Prostate gland (tissue), 2 donors: ENCODE measurements around the gene GLIS2. TPM values are rescaled to one million over a fixed set of nuclear protein-coding genes. Genes with fewer than 3 reads are reported as not detected.
A peak's percentile ranks its signal among the peaks of the same experiment; 100 is the strongest.

Experiments used
- DNase-seq: peaks from one replicate; pipeline ENCODE4 v3.0.0-alpha.2; 2019; ENCODE audit warnings: low spot score
- H3K27ac ChIP-seq, 2 donors: fragments of 200-600 bp; sonication (generic); 2 replicates each; pipeline ENCODE4 v1.5.1; 2017 to 2019
- H3K27me3 ChIP-seq: fragments of 200-600 bp; sonication (generic); replicated peaks from 2 replicates; pipeline ENCODE4 v1.5.1; 2019; ENCODE audit not compliant: insufficient read depth
- H3K36me3 ChIP-seq, 2 donors: fragments of 200-600 bp; sonication (generic); 1 replicate in 1 of 2; 2 replicates in 1 of 2; pipeline versions ENCODE4 v1.5.1 to v1.8.1; 2017 to 2019
- H3K4me1 ChIP-seq: fragments of 200-600 bp; sonication (generic); replicated peaks from 2 replicates; pipeline ENCODE4 v1.5.1; 2019
- H3K4me3 ChIP-seq, 2 donors: fragments of 200-600 bp; sonication (generic); 2 replicates each; pipeline ENCODE4 v1.5.1; 2017 to 2019
- H3K9me3 ChIP-seq: fragments of 200-600 bp; sonication (generic); 2 replicates; pipeline ENCODE4 v1.5.1; 2017
- POLR2A ChIP-seq: fragments of 450-650 bp; IDR thresholded peaks from one replicate; pipeline ENCODE4 v1.6.1; 2016; ENCODE audit warnings: antibody characterized with exemption, mild to moderate bottlenecking
- POLR2AphosphoS5 ChIP-seq: sonication (generic); formaldehyde crosslinking; IDR thresholded peaks from one replicate; pipeline ENCODE4 v1.6.1; 2017; ENCODE audit warnings: antibody characterized with exemption
- WGBS: methylation state at CpG from one replicate; pipeline ENCODE4 v1.1.5; 2018; 5-methylcytosine and 5-hydroxymethylcytosine counted together
- intact Hi-C: fragments of 100-400 bp; cut with DNase I; formaldehyde crosslinking; loops from one replicate; pipeline ENCODE4 v1.14.2; 2022
- total RNA-seq, 2 donors: library from RNA; depleted of rRNA; stranded (reverse); fragments of >200 nt; gene quantifications; one replicate each; pipeline ENCODE4 v1.1.0, GENCODE V29; 2016
- TF ChIP-seq, protein P1 (sequence below), 4 experiments: fragments of 200-600 bp in 2 of 4; fragments of 450-650 bp in 2 of 4; sonication (generic) in 2 of 4; IDR thresholded peaks; 1 replicate in 3 of 4; 2 replicates in 1 of 4; pipeline ENCODE4 v1.5.1; 2016 to 2019; ENCODE audit warnings: antibody characterized with exemption in 4 of 4, mild to moderate bottlenecking in 2 of 4, moderate library complexity in 2 of 4

The GLIS2 gene
- total RNA-seq, 2 donors from 2014 or later: 3.8 to 10.5 TPM

DNA sequence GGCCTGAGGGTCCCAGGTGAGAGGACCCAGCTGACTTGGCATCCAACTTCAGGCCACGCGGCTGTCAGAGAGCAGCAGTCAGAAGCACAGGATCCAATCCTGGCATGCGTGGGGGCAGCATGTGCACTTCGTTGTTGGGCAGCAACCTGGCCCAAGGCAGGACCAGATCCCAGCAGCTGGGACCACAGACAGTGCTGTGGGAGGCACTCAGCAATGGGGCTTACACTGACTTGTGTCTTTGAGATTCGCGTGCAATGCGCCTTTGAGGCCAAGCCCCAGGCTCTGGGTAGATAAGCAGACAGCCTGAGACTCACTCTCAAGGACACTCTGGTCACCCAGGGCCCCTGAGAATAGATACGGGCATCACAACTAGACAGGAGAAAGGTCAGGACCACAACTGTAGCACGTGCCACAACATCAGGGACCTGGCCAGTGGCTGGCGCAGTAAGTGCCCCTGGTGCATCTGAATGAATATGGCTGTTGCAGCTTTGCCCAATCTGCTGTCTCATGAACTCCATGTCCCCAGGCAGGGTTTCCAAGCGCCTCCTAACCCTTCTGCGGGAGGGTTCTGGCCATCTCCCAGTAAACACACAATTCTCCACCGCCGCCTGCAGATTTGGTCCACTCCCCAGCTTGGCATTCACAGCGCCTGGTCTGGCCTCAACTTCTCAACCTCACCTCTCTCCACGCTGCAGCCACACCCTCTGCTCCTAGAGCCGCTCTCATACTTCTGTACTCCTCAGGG, 32.1 kb downstream of the GLIS2 start:
- WGBS: 76% methylated on average over 14 of the region's 17 CpGs
- TF ChIP-seq, protein P1, sequence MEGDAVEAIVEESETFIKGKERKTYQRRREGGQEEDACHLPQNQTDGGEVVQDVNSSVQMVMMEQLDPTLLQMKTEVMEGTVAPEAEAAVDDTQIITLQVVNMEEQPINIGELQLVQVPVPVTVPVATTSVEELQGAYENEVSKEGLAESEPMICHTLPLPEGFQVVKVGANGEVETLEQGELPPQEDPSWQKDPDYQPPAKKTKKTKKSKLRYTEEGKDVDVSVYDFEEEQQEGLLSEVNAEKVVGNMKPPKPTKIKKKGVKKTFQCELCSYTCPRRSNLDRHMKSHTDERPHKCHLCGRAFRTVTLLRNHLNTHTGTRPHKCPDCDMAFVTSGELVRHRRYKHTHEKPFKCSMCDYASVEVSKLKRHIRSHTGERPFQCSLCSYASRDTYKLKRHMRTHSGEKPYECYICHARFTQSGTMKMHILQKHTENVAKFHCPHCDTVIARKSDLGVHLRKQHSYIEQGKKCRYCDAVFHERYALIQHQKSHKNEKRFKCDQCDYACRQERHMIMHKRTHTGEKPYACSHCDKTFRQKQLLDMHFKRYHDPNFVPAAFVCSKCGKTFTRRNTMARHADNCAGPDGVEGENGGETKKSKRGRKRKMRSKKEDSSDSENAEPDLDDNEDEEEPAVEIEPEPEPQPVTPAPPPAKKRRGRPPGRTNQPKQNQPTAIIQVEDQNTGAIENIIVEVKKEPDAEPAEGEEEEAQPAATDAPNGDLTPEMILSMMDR (IDR thresholded peaks at IDR 0.05): no peak
- TF ChIP-seq POLR2A (no peak), POLR2AphosphoS5 (no peak)
- no peak overlapping the region for H3K4me3 ChIP-seq
- no peaks in the 10 kb centered on the region for H3K9me3 ChIP-seq
- no peak for DNase-seq
- no peak overlapping the region for H3K27ac ChIP-seq
- no peaks in the 10 kb centered on the region for H3K27me3 ChIP-seq
- intact Hi-C loops: no loop called here
- H3K36me3 ChIP-seq: no peaks in the 10 kb centered on the region
- no peaks in the 10 kb centered on the region for H3K4me1 ChIP-seq

DNA sequence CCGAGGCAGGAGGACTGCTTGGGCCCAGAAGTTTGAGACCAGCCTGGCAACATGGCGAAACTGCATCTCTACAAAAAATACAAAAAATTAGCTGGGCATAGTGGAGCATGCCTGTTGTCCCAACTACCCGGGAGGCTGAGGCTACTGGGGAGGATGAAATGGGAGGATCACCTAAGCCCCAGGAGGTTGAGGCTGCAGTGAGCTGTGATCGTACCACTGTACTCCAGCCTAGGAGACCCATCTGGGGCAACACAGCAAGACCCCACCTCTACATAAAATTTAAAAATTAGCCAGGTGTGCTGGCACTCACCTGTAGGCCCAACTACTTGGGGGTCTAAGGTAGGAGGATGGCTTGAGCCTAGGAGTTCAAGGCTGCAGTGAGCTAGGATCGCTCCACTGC, 33.5 kb downstream of the GLIS2 start:
- Histone ChIP-seq H3K4me3 (no peak overlapping the region), H3K27me3 (no peaks in the 10 kb centered on the region), H3K36me3 (no peaks in the 10 kb centered on the region), H3K27ac (no peak overlapping the region), H3K4me1 (no peaks in the 10 kb centered on the region), H3K9me3 (no peaks in the 10 kb centered on the region)
- intact Hi-C loops: no loop called here
- WGBS: 96% methylated on average over 5 of the region's 5 CpGs
- no peak for DNase-seq
- TF ChIP-seq, protein P1 (IDR thresholded peaks at IDR 0.05): no peak
- no peak for TF ChIP-seq POLR2AphosphoS5
- TF ChIP-seq POLR2A: no peak

DNA sequence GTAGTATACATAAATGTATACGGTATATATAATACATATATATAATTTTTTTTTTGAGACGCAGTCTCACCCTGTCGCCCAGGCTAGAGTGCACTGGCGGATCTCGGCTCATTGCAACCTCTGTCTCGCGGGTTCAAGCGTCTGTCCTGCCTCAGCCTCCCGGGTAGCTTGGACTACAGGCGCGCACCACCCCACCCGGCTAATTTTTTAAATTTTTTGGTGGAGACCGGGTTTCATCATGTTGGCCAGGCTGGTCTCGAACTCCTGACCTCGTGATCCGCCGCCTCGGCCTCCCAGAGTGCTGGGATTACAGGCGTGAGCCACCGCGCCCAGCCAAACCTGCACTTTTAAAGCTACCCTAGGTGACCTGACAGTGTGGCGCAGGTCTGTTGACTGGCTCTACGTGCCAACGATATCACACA, 34.5 kb downstream of the GLIS2 start:
- intact Hi-C loops: no loop called here
- no peak for DNase-seq
- Histone ChIP-seq H3K36me3 (no peaks in the 10 kb centered on the region), H3K9me3 (no peaks in the 10 kb centered on the region), H3K4me1 (no peaks in the 10 kb centered on the region), H3K4me3 (peak overlapping the region; percentile 51 to 78), H3K27me3 (no peaks in the 10 kb centered on the region), H3K27ac (peak overlapping the region; percentile 55 to 72)
- TF ChIP-seq, protein P1 (IDR thresholded peaks at IDR 0.05): no peak
- TF ChIP-seq POLR2AphosphoS5 (no peak), POLR2A (no peak)
- 35% methylated on average over 24 of the region's 24 CpGs for WGBS

DNA sequence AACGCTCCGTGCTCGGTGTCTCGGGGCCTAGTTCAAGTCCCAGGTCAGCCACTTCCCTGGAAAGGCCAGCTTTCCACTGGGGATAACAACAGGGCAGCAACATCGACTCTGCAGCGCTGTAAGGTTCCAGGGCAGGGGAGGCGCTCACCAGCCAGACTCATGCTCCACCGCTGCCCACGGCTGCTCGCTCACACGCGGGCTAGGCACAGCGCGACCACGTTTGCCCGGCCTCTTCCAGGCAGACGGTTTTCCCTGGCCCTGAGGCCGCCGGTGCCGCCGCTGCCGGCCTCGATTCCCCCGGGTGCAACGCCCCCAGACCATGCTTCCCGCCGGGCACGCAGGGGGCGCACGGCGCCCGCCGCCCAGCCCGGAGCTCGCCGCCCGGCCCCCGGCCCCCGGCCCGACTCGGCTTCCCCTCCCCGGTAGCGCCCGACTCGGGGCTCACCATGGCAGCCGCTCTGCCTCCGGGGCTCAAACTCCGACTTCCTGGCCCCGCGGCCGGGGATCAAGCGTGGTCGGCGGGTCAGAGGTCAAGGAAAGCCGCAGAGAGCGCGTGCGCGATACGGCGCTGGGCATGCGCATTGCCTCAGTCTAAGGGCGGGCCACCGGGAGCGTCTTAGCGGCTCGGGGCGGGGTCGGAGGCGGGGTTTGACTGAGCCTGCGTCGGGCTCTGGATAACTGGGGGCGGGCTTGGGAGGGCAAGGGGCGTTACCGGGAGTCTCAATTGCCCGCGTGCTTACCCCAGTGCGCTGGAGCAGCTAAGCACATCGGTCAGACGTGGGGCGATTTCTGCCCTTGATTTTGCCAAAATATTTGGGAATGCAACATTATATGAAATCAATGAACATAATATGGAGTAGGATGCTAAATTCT, 35.2 kb downstream of the GLIS2 start, which contains the start of gene PAM16:
Gene PAM16, minus strand, starts transcription at position 535 of the 873 bp plus-strand sequence. Its CDS starts 87 bp downstream, at position 448.
- WGBS: under 1% methylated on average over 70 of the region's 81 CpGs
- peak; percentile 92 for DNase-seq

More for the DNA sequence above, 35.2 kb downstream of the GLIS2 start, which contains the start of gene PAM16:
- H3K36me3 ChIP-seq: no peaks in the 10 kb centered on the region
- TF ChIP-seq POLR2AphosphoS5 (peak; percentile 89), POLR2A (no peak)
- TF ChIP-seq, protein P1 (IDR thresholded peaks at IDR 0.05): no peak
- intact Hi-C loops: no loop called here
- no peaks in the 10 kb centered on the region for H3K9me3 ChIP-seq
- H3K4me3 ChIP-seq: peak within 1 kb of the TSS; percentile 51 to 78
- no peaks in the 10 kb centered on the region for H3K27me3 ChIP-seq
- no peaks in the 10 kb centered on the region for H3K4me1 ChIP-seq
- peak within 1 kb of the TSS; percentile 55 to 72 for H3K27ac ChIP-seq
